NCI-H748 (cell line): ENCODE results near the gene CPAMD8.
"Not testable (repeated sequence)": the region's sequence is repeated elsewhere in the genome, so short reads cannot be mapped to it uniquely, and the experiment has no call there.

Source experiments
- DNase-seq: peaks from one replicate; lab custom pipeline; 2025; ENCODE audit not compliant: unreplicated experiment; lab: John Stamatoyannopoulos, UW

The CPAMD8 gene

DNA sequence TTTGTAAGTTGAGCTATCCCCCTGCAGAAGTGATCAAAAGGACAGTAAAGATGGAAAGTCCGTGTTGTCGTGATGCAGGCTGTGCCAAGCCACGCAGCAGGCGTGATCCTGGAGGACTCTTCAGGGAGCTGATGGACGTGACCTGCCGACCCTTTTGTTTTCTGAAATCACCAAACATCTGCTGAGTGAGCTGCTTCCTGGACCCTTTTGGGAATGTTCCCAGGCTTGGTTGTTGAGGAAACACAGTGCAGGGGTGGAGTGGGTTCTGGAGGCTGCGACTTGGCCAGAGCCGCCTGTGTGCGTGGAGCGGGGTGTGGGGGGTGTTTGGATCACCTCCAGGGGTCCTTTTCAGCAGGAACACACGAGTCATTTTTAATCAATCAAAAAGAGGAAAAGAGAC is 15.4 kb upstream of the CPAMD8 start:
- peak; percentile 58 for DNase-seq

DNA sequence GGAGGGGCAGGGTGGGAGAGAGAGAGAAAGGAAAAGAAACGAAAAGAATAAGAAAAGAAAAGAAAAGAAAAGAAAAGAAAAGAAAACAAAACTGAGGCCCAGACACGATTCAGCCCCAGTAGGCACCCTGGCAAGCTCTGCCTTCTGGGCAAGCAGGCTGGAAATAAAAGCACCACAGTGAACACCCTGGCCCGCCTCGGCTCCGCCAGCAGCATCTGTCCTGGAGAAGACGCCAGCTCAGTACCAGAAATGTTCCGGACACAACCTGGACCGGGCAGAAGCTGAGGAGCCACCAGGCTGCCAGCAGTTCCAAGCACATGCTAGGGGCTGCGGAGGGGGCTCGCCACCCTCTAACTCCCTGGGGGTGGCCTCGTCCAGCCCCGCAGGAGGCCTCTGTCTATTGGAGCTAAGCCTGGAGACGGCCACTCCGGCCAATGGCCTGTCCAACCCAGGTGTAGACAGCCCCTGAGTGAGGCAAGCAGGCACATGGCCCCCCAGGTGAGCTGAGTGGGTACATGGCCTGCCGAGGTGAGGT is 11.4 kb upstream of the CPAMD8 start:
- no peak for DNase-seq

GRCh38 chr19:17037184-17037583 is 10.6 kb upstream of the CPAMD8 start:
- DNase-seq, result no peak

DNA sequence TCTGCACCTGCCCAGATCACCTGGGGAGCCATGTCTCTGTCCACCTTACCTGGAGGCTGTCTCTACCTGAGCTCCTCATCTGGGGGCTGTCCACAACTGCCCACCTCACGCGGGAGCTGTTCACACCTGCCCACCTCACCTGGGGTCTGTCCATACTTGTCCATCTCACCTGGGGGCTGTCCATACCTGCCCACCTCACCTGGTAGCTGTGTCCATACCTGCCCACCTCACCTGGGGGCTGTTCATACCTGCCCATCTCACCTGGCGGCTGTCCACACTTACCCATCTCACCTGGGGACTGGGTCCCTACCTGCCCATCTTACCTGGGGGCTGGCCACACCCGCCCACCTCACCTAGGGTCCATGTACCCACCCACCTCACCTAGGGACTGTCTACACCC is 10.0 kb upstream of the CPAMD8 start:
- DNase-seq, result no peak

GRCh38 chr19:17035842-17036424 is 9.3 kb upstream of the CPAMD8 start:
- DNase-seq, result no peak

DNA sequence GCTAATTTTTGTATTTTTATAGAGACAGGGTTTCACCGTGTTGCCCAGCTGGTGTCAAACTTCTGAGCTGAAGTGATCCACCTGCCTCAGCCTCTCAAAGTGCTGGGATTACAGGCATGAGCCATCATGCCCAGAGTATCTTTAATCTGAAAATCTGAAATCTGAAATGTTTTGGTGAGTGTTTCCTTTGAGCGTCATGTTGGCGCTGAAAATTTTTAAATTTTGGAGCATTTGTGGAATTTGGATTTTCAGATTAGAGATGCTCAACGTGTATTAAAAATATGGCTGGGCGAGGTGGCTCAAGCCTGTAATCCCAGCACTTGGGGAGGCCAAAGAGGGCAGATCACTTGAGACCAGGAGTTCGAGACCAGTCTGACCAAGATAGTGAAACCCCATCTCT is 5.1 kb upstream of the CPAMD8 start:
- no peak for DNase-seq

GRCh38 chr19:17027535-17027975 is 945 bp upstream of the CPAMD8 start:
- DNase-seq, result no peak

DNA sequence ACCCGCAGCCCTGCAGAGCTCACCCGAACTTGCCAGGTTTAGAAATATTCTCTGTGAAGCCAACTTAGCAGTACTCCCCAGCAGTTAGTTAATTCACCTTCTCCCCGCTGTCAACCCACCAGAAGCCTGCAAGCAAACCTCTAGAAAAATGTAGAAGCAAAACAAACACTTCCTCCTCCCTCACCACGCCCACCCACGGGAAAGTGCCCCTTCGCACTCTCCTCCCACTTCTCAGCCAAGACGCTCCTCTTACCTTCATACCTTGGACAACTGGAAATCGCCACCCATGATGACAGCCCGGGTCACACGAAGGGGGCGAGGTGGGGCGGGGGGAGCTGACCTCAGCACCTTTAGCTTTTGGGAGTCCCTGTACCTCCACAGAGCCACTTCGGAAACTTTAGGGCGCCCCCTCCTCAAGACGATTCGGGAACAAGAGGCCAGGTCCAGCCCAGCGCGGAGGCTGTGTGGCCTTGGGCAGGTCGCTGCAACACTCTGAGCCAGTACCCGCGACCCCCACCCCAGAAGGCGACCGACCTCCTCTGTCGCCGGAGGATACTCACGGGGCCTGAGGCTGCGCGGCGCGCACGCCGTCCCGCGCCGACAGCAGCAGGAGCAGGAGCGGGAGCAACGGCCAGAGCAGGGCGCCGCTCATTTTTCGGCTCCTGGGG is 485 bp downstream of the CPAMD8 start:
- peak; percentile 8 for DNase-seq

DNA sequence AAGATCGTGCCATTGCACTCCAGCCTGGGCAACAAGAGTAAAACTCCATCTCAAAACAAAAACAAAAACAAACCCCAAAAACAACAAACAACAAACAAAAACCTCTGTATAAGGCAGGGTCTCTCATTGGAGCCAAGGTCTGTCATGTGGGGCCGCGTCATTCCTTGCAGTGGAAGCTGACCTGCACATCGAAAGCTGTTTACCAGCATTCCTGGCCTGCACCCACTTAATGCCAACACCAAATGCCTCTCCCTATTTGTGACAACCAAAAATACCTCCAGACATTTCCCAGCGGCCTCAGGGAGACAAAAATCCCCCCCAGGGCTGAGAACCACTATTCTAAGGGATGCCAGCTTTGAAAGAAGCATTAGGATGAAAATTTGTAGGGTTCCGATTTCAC is 1.2 kb downstream of the CPAMD8 start:
- no peak for DNase-seq

- not testable (repeated sequence) for DNase-seq
Measured at GRCh38 chr19:17024941-17025340, 1.7 kb downstream of the CPAMD8 start.

DNA sequence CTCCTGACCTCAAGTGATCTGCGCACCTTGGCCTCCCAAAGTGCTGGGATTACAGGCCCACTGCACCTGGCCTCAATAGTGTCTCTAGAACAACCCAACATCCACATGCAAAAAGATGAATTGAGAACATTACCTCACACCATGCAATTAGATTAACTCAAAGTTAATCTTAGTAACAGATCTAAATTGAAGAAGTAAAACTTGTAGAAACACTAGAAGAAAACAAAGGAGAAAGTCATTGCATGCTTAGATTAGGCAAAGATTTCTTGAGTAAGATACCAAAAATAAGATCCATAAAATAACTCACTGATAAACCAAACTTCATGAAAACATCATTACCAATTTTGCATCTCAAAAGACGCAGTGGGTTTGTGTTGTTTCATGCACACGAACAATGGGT is 2.8 kb downstream of the CPAMD8 start:
- DNase-seq, result no peak

- no peak for DNase-seq
Measured at GRCh38 chr19:17022738-17023137, 3.9 kb downstream of the CPAMD8 start.

GRCh38 chr19:17021793-17022590 is 4.6 kb downstream of the CPAMD8 start:
- no peak for DNase-seq

- DNase-seq, result no peak
Measured at GRCh38 chr19:17021328-17021727, 5.3 kb downstream of the CPAMD8 start.

DNA sequence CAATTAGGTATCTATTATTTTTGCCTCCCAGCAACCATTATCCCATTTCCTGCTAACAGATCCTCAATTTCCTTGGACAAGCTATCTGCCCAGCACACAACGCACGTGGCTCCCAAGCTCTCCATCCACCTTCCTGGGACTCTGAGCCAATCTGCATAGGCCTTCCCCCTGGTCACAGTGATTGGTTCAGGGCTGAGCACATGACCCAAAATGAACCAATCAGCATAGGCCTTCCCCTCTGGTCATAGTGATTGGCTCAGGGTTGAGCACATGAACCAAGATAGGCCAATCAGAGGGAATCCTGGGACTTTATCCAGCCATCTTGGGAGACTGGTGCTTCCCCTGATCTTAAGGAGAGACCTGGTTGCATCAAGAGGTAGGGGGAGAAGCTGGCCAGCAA is 5.8 kb downstream of the CPAMD8 start:
- no peak for DNase-seq

DNA sequence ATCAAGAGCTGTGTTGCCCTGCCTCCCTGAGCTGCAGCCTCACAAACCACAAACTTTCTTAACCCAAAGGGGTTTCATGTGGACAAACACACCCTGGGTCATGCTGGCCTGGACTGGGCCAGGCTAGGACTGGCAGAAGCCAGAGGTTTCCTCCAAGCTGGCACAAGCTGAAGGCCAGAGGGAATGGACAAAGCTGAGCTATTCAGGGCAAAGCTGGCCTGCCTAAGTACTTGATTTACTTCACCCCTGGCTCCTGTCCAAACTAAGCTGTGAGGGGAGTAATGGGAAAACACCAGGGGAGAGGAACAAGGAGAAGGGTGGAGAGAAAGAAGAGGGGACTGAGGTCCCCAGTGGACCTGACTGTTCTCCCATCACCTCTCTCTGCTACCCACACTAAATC is 6.2 kb downstream of the CPAMD8 start:
- no peak for DNase-seq

GRCh38 chr19:17014212-17014861 is 12.3 kb downstream of the CPAMD8 start:
- not testable (repeated sequence) for DNase-seq

DNA sequence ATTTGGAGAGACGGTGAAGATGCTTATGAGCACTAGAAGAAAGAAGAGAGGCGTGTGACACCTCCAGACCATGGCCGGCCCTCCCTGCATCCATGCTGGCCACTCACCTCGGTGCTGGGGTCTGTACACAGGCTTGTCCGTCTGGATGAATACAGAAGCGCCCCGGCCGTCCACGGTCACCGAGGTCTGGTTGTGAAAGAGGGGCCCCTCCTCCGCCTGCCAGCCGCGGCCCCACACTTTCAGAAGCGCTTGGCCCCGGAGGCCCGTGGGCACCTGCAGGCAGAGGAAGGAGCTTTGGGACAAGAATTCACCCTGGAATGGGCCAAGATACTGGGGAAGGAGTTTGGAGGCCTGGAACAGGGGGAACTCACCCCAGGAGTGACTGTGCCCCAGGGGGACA is 15.1 kb downstream of the CPAMD8 start:
- no peak for DNase-seq

DNA sequence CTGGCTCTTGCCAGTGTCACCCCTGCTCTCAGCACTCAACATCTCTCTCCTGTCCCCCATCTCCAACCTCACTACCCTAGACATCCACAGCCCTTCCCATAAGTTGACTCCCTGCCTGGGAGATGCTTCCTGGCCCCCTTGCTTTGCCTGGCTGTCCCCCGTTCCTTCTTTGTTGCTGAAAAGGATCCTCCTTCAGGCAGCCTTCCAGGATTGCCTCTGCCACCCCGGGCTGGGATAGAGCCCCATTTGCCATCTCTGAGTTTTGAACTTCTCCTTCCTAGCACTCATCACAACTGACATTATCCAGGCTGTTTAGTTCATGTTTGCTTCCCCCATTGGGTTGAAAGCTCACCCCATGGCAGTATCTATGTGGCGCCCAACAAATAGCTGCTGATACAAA is 20.0 kb downstream of the CPAMD8 start:
- no peak for DNase-seq

DNA sequence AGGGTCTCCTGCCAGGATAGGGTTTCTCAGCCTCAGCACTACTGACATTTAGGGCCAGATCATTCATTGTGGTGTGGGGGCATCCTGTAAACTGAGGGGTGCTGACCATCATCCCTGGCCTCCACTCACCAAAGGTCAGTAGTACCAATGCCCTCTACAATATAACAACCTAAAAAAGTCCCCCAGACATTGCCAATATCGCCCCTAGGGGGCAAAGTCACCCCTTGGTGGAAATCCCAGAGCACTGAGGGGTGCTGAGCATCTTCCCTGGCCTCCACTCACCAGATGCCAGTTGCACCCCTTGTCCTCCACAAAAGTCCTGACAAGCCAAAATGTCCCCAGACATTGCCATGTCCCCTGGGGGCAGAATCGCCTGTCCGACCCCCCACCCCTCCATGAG is 21.6 kb downstream of the CPAMD8 start:
- DNase-seq, result no peak

GRCh38 chr19:17004386-17004785 is 22.2 kb downstream of the CPAMD8 start:
- no peak for DNase-seq
